ENCODE results near the gene SPATA2L.
A peak's percentile ranks its signal among the peaks of the same experiment; 100 is the strongest.

Gene SPATA2L, protein sequence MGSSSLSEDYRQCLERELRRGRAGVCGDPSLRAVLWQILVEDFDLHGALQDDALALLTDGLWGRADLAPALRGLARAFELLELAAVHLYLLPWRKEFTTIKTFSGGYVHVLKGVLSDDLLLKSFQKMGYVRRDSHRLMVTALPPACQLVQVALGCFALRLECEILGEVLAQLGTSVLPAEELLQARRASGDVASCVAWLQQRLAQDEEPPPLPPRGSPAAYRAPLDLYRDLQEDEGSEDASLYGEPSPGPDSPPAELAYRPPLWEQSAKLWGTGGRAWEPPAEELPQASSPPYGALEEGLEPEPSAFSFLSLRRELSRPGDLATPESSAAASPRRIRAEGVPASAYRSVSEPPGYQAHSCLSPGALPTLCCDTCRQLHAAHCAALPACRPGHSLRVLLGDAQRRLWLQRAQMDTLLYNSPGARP

DNA sequence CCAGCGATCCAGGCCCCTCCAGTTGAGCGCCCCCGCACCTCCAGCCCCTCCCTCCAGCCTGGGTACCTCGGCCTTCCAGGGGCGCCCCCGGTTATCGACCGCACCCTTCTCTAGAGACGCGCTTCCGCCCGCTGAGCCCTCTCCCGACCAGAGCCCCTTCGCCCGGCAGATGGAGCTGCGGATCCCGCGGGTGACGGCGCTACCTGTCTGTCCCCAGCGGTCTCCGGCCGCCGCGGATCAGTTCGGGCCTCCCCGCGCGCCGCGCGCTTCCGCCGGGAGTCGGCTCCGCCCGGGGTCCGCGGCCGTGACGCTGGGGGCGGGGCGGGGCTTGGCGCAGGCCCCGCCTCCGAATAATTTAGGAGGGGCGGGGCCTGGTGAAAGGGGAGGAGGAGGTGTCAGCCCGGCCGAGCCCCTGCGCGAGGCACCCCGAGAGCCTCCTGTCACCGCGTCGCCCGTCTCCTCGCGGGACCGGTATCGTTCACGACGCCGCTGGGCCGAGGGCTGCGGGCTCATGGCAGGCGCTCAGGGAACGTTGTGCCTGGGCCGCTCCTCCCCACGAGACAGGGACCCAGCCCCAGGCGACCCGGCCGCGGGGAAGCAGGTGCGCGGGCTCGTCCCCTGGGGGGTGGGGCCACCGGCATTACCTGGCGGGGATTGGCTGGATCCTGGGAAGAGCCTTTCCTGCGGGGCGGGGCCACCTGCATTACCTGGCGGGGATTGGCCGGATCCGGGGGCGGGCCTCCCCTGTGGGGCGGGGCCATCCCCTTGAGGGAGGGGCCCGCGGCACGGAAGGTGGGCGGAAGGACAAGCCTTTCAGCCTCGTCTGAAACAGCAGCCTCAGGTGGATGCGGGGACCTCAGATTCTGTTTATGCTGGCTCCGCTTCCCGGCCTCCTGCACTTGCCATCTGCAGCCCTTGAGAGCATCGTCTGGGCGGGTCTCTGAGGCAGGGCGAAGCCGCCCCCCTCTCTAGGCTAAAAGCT lies at the start of gene SPATA2L:
Gene SPATA2L, minus strand, starts transcription at position 281 of the 982 bp plus-strand sequence. CDS start 473 bp downstream, outside the sequence.
- peak; percentile 68 for DNase-seq

DNA sequence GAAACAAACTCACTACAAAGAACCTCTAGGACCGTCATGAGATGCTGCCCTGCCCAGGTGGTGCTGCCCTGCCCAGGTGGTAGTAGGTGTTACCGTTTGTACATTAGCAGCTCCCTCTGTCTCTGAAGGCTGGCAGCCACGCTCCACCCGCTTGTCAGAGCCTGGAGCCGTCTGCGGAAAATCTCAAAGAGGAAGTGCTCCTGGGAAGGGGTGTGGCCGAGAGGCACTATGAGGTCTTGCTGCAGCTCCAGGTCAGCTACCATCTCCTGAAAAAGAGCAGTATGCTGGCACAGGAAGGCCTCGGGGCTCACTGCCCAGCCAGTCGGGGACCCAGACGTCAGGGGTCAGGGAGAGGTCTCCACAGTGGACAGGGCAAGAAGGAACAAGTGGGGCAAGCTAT lies 48.1 kb upstream of the SPATA2L start:
- DNase-seq = no peak

DNA sequence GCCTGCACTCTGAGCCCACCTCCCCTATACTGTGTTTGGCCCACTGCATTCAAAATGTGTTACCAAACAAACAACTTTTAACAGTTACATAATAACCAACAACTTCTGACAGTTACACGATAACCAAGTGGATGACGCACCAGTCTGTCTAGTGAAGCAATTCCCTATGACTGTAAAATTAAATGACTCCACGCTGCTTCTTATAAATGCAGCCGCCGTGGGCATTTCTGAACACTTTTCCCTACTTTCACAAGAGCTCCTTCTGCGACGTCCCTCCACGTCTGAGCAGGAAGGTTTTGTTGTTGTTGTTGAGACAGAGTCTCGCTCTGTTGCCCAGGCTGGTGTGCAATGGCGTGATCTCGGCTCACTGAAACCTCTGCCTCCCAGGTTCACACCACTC lies 47.4 kb upstream of the SPATA2L start:
- no peak for DNase-seq

DNA sequence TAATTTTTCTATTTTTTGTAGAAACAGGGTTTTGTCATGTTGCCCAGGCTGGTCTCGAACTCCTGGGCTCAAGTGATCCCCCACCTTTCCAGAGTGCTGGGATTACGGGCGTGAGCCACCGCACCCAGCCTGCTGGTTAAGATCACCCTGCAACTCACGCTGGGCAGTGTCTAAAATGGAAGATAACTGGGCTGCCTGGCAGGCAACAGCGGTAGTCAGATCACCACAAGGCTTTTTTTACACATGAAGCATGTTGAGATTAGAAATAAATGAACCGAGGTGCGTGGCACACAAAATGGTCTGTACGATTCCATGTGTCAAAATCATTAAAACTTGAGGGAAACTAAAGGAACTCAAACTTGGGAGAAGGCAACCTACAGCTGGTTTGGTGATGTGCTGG lies 46.6 kb upstream of the SPATA2L start:
- no peak for DNase-seq

DNA sequence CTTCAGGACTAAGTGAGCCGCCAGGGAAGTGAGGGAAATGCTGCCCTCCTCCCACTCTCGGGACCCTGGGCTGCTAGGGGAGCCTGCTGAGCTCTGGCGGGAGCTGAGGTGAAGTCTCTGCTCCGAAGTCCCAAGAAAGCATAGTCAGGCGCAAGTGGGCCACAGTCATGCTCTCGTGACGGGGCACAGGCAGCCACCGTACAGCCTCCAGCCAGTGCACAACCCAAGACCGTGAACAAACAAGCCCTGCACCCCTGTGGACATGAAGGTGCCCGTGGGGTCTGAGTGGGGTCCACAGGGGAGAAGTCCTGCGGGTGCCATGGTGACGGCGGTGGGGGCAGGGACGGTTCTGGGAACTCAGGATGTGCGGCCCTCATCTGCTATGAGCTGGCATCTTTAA lies 44.5 kb upstream of the SPATA2L start:
- no peak for DNase-seq

DNA sequence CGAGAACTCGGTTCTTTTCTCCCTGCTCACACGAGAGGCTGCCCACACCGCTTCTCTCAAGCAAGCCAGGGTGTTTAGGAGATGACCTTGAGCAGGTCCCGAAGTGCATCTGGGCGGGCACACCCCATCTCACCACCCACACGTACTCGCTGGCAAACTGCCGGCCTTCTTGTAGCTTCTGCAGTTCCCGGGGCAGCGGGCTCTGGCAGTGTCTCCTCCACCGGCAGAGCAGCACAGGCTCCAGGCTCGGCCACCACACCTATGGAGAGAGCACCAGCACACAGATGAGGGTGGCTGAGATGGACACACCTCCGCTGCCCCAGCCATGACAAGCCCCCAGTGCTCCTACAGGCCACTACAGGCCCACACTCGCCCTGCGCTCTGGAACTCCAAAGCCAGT lies 43.3 kb upstream of the SPATA2L start:
- no peak for DNase-seq

DNA sequence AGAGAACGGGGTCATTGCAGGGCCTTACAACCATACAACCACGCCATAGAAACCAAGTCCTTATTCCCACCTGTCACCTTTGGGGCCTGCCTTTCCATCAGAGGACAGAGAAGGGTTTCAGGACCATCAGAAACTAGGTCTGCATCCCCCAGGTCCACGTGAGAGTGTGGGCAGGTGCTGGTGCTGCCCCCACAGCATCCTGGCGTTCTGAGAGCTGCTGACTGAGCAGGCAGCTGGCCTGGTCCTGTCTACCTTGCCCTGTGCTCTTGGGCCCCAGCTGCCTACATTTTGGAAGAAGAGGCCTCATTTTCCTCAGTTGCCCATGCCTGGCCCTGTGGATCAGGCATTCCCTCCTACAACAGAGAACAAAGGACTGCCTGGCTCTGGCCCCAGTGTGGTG lies 41.4 kb upstream of the SPATA2L start:
- no peak for DNase-seq

DNA sequence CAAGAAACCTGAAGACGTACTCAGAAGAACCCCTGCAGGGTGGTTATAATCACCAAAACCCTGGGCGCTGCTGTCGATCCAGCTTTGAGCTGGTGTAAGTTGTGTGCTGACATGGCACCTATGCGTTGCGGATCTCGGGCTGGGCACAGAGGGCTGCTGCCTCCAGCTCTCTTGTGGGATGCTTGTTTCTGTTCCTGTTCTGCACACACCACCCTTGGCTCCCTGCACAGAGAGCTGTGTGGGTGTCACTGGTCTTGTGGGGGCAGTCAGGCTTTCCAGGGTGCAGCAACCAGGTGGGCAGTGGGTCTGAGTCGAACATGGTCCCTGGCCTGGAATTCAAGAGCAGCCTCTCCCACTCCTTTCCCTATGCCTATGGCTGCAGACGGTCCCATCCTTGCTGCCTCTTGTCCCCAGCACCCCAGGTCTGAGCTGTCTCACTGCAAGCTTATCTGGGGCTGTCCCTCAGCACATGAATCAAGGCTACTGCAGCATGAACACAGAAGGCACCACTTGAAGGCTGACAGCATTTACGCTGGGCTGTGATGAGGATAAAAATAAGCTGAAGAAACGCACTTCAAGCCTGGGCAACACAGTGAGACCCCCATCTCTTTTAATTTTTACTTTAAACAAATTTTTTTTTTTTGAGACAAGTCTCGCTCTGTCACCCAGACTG lies 40.0 kb upstream of the SPATA2L start:
- DNase-seq = no peak

DNA sequence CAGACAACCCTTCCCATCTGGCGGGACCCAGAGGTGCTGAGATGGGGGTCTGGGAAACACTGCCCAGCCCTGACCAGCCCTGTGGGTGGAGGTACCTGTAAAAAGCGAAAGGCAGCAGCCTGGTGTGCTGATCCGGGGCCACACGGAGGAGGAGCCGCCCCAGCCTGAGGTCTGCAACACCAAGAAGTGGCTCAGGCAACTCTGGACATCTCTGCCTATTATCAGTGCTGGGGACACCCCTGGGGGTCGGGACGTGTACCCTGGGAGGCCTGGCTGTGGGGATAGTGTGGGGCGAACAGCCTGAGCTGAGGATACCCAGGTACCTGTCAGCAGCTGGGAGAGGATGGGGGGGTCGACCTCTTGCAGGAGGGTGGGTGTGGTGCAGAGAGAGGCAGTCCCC lies 37.9 kb upstream of the SPATA2L start:
- DNase-seq = no peak

DNA sequence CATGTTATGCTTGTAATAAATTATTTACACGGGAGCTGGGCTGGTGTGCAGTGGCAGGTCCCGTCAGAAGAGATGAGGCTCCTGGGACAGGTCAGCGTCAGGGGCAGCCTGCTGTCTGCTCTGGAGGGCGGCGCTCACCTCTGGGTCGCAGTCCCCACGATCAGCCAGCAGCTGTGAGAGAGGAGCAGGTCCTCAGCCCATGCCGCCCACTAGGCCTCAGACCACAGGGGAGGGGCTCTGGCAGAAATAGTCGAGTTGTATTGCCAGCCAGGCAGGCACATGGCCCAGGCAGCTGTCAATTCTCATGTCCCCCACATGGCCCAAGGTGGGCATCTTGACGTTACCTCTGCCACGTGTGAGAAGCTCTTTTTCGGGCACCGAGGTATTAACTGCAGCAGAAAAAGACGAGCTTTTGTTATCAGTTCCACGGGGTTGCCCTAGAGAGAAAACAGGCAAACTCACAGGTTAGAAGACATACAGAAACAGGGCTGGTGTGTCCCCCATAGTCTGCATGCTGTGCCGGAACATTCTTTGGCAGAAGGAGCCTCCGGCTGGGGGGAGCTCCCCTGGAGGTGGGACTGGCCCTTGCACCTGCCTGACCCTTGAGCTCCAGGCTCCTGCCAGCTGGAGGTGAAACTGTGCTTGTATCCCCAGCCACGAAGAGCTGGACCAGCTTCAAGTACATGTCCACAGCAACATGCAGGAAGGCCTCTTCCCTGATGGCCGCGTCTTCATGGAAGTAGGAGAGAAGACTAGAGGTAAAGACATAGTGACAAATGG lies 37.2 kb upstream of the SPATA2L start:
- no peak for DNase-seq

DNA sequence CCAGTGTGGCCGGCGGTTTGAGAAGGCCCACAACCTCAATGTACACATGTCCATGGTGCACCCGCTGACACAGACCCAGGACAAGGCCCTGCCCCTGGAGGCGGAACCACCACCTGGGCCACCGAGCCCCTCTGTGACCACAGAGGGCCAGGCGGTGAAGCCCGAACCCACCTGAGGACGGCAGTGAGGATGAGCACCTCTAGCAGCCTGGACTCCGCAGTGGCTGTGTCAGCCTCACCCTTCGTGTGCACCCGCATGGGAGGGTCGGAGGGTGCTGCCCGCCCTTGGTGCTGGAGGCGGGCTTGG lies 36.5 kb upstream of the SPATA2L start:
- no peak for DNase-seq

DNA sequence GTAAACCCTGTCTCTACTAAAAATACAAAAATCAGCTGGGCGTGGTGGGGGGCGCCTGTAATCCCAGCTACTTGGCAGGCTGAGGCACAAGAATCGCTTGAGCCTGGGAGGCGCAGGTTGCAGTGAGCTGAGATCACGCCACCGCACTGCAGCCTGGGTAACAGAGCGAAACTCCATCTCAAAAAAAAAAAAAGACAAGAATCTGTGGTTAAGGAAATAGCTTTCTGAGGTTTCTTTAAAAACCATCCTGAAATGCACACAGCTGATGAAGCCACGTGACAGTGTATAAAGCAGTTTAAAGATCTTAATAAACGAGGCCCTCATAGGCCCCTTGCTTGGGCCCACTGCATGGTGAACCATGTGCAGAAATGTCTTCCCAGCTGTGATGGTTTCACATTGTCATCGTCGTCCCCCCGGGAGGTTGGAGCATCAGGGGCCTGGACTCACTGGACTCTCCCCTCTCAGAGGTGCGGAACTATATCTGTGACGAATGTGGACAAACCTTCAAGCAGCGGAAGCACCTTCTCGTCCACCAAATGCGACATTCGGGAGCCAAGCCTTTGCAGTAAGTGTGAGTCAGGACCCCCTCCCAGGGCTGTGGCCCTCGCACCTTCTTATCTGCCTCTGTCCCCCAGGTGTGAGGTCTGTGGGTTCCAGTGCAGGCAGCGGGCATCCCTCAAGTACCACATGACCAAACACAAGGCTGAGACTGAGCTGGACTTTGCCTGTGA lies 36.0 kb upstream of the SPATA2L start:
- no peak for DNase-seq

DNA sequence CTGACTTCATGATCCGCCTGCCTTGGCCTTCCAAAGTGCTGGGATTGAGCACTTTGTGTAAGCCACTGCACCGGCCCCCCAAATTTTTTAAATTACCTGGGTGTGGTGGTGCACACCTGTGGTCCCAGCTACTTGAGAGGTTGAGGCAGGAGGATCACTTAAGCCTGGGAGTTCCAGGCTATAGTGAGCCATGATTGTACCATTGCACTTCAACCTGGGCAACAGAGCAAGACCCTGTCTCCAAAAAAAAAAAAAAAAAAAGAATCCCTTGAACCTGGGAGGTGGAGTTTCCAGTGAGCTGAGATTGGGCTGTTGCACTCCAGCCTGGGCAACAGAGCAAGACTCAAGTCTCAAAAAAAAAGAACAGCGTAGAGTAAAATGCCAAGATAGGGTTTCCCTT lies 35.0 kb upstream of the SPATA2L start:
- DNase-seq = no peak

DNA sequence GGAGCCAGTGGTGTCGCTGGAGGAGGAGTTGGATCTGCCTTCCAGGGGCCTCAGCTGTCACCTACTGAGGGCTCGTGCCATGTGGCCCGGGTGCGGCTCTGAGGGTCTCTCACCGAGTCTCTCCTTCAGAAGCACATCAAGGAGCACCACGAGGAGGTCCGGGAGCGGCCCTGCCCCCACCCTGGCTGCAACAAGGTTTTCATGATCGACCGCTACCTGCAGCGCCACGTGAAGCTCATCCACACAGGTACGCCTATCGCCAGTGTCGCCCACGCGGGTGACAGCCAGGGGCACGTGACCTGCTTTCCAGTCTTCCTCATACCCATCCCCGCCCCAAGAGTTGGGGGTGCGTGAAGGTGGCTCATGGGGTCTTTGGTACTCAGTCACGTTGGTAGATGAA lies 32.3 kb upstream of the SPATA2L start:
- DNase-seq = no peak

DNA sequence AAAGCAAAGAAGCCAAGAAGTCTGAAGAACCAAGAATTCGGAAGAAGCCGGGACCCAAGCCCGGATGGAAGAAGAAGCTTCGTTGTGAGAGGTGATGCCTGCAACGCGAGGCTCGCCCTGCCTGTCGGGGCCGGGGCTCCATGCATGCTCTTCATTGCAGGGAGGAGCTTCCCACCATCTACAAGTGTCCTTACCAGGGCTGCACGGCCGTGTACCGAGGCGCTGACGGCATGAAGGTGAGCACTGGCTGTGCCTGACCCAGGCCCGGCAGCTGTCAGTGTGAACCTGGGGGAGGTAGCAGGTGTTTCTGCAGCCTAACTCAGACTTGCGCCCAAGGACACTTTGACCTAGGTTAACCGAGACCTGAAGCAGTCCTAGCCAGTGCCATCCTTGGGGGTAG lies 31.8 kb upstream of the SPATA2L start:
- DNase-seq = no peak

DNA sequence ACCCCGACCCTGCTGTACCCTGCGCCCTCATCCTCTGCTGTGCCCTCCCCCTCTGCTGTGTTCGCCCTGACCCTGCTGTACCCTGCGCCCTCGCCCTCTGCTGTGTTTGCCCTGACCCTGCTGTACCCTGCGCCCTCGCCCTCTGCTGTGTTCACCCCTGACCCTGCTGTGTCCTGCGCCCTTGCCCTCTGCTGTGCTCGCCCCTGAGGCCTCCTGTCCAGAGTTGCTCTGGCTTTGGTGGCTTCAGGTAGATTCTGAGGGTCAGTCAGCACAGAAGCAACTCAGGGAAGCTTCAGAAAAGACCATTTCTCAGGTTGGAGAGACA lies 31.4 kb upstream of the SPATA2L start:
- DNase-seq = no peak

DNA sequence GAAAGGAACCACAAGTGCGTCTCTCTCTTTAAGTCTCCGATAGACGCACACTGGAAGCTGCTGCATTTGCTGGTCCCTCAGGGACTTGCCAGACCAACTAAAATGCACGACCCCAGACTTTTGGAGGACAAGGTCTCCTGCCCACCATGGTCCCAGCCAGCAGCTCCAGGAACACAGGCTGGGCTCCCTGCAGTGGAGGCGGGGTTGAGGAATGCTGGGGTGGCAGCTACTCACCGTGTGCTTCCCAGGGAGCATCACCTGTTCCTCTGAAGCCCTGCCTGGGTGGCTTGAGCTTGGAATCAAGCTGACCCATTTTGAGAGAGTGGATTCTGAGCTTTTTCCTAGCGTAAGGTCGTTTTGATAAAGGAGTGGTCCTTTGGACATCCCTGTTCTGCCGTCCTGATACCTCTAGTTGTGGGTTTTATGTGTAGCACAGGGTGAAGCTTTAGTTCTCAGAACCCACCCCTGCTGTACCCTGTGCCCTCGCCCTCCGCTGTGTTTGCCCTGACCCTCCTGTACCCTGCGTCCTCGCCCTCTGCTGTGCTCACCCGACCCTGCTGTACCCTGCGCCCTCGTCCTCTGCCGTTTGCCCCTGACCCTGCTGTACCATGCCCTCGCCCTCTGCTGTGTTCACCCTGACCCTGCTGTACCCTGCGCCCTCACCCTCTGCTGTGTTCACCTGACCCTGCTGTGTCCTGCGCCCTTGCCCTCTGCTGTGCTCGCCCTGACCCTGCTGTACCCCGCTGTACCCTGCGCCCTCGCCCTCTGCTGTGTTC lies 30.8 kb upstream of the SPATA2L start:
- no peak for DNase-seq

DNA sequence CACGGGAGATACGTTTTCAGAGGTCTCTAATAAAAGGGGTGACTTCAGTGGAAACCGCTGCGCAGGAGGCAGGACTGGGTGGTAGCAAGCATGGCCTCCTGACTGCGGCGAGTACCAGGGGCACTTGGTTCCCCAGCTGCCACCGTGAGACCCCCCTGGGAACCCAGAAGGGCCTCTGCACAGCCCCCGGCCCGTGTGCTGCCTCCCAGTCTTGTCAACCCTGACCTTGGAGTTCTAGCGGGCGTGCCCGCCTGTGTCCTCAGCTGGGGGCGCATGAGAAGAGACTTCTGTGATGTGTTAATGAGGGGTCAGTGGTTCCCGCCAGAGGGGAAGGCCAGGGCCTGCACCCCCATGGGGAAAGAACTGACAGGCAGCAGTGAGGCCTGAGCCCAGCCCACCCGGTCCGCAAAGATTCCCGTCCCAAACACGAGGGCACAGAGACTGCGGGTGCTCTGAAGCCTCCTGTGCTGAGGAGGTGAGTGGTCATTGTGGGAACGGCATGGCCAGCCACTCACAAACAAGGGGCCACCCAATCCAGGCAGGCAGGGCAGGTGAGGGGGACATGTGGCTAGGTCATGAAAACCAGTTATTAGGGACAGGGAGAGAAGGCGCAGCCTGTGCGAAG lies 29.2 kb upstream of the SPATA2L start:
- DNase-seq = no peak

DNA sequence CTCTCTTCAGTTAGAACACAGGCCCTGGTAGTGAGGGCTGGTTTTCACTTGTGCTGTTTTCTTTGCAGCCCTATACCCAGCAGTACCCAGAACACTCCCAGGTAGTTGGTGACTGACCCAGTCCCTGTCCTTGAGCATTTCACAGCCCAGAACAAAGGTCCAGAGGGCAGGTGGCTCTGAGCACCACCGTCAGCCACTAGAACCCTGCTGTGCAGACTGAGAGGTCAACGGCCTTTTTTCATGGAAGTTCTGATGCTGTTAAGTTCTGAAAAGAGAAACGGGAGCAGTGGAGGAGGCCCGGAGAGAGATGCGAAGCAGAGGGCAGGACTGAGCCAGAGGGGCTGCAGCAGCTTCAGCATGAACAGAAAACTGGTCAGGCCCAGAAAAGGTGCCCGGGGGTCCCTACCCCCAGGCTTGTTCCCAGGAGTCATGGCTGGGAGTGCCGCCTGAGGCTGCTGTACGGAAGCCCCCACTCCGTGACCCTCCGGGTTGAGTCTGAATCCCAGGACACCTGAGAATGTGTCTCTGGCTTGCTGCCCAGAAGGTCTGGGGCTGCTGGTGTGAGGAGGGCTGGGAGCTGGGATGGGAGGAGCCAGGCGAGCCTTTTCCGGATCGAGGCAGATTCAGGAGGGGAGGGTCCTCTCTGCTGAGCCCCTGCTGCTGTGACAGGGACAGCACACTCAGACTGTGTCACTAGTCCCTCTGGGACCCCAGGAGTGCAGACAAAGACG lies 28.5 kb upstream of the SPATA2L start:
- DNase-seq = no peak

DNA sequence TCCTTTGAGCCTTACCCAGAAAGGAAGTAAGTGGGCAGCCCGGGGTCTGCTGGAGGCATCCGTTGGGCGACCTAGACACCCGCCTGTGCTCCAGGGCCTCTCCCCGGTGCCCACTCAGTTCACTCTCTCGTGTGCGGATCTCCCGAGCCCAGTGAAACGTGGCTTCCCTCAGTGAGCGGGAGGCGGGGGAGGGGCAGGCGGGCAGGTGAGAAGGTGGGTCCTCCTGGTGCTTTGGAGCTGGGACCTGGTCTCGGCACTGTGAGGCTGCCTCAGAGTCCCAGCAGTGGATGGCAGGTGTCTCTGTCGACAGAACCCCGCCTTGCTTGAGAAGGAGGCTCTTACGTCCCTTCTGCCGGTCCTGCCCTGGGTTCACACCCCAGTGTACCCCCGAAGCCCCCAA lies 27.8 kb upstream of the SPATA2L start:
- DNase-seq = no peak
